PC-3 (cell line): ENCODE data around the gene ZCCHC14. TPM values are rescaled to one million over a fixed set of nuclear protein-coding genes. Genes with fewer than 3 reads are reported as not detected.
A peak's percentile ranks its signal among the peaks of the same experiment; 100 is the strongest.
"Not testable (repeated sequence)": the region's sequence is repeated elsewhere in the genome, so short reads cannot be mapped to it uniquely, and the experiment has no call there.

ENCODE experiments used
- ATAC-seq: fragments of 200-7000 bp; cut with Tn5 transposase; 2 replicates; pipeline ENCODE4 v1.9.1; 2020; ENCODE audit warnings: mild to moderate bottlenecking, moderate library complexity
- BruUV-seq: library from RNA; stranded (reverse); fragments of 400-500 nt; replicated peaks from 2 replicates; lab custom pipeline; 2021; lab: Mats Ljungman, UMichigan
- CTCF ChIA-PET: fragments of 300-600 bp; sonication (Branson Sonifier 250); formaldehyde crosslinking; loops from one replicate; lab custom pipeline; 2022; ENCODE audit warnings: antibody characterized with exemption; lab: Charles Lee
- POLR2A ChIA-PET: fragments of 300-600 bp; sonication (Branson Sonifier 250); formaldehyde crosslinking; loops from one replicate; lab custom pipeline; 2022; ENCODE audit warnings: antibody characterized with exemption; ENCODE audit not compliant: unreplicated experiment; lab: Charles Lee
- DNase-seq: peaks from one replicate; pipeline ENCODE4 v3.0.0-alpha.2; 2015
- H2AFZ ChIP-seq: fragments of 300-600 bp; sonication (generic); 2 replicates; pipeline ENCODE4 v1.6.0; 2016; ENCODE audit warnings: antibody characterized with exemption, low read length
- H3F3A ChIP-seq: fragments of 300-600 bp; sonication (generic); one replicate; pipeline ENCODE4 v1.6.0; 2017; ENCODE audit warnings: antibody characterized with exemption, low read length, control low read depth, mild to moderate bottlenecking; ENCODE audit not compliant: unreplicated experiment
- H3K27ac ChIP-seq: fragments of 300-600 bp; sonication (generic); 2 replicates; pipeline ENCODE4 v1.5.1; 2016; ENCODE audit warnings: mild to moderate bottlenecking, low read length
- H3K27me3 ChIP-seq: fragments of 300-600 bp; sonication (generic); 2 replicates; pipeline ENCODE4 v1.6.1; 2016; ENCODE audit warnings: low read length, mixed read lengths
- H3K36me3 ChIP-seq: fragments of 300-600 bp; sonication (generic); 2 replicates; pipeline ENCODE4 v1.6.1; 2016; ENCODE audit warnings: low read depth, mixed run types, low read length, mixed read lengths
- H3K4me1 ChIP-seq: fragments of 300-600 bp; sonication (generic); 2 replicates; pipeline ENCODE4 v1.5.1; 2016; ENCODE audit warnings: low read length; ENCODE audit not compliant: insufficient read depth
- H3K4me2 ChIP-seq: fragments of 300-600 bp; sonication (generic); 2 replicates; pipeline ENCODE4 v1.6.0; 2016; ENCODE audit warnings: low read length
- H3K4me3 ChIP-seq: fragments of 300-600 bp; sonication (generic); 2 replicates; pipeline ENCODE4 v1.5.1; 2016; ENCODE audit warnings: mild to moderate bottlenecking, low read length, mixed read lengths
- H3K79me2 ChIP-seq: fragments of 300-600 bp; sonication (generic); 2 replicates; pipeline ENCODE4 v1.6.1; 2017; ENCODE audit warnings: low read length, mixed read lengths
- H3K9ac ChIP-seq: fragments of 300-600 bp; sonication (generic); 2 replicates; pipeline ENCODE4 v1.6.0; 2016; ENCODE audit warnings: mild to moderate bottlenecking, low read length
- H3K9me2 ChIP-seq: fragments of 300-600 bp; sonication (generic); replicated peaks from 2 replicates; pipeline ENCODE4 v1.6.1; 2016; ENCODE audit warnings: mixed run types, low read length, mixed read lengths
- H3K9me3 ChIP-seq: fragments of 300-600 bp; sonication (generic); 2 replicates; pipeline ENCODE4 v1.6.1; 2016; ENCODE audit warnings: low read length, mixed read lengths
- H4K20me1 ChIP-seq: fragments of 300-600 bp; sonication (generic); 2 replicates; pipeline ENCODE4 v1.6.1; 2016; ENCODE audit warnings: low read length, mixed read lengths
- CTCF ChIP-seq: fragments of 300-600 bp; sonication (generic); conservative IDR thresholded peaks from 2 replicates; pipeline ENCODE4 v1.5.1; 2017; ENCODE audit warnings: antibody characterized with exemption, low read depth, mild to moderate bottlenecking, low read length
- EZH2 ChIP-seq: fragments of 300-600 bp; sonication (generic); IDR thresholded peaks from one replicate; pipeline ENCODE4 v1.6.1; 2017; ENCODE audit warnings: antibody characterized with exemption, mild to moderate bottlenecking, low read length; ENCODE audit not compliant: unreplicated experiment
- EZH2phosphoT487 ChIP-seq: fragments of 300-600 bp; sonication (generic); IDR thresholded peaks from 2 replicates; pipeline ENCODE4 v1.6.1; 2018; ENCODE audit warnings: mild to moderate bottlenecking, antibody characterized with exemption, low read length, borderline replicate concordance
- intact Hi-C: fragments of 100-400 bp; cut with micrococcal nuclease; formaldehyde crosslinking; loops from 2 replicates; pipeline ENCODE4 v1.9.0; 2023
- total RNA-seq: library from RNA; depleted of rRNA; stranded (reverse); fragments of >200 nt; gene quantifications from 2 replicates; pipeline ENCODE4 v1.2.3, GENCODE V29; 2014

ZCCHC14 gene
- total RNA-seq, 1 experiment from 2014 or later, result 5.3 TPM

GRCh38 chr16:87388818-87389134 is 104.0 kb downstream of the ZCCHC14 start:
- no peaks in the 10 kb centered on the region for H3K9me2 ChIP-seq
- no peak for DNase-seq
- peak overlapping the region; percentile 34; the same call in 1 of the 2 replicates for H3K4me3 ChIP-seq
- ATAC-seq, result no peak
- POLR2A ChIA-PET, result no interaction called here
- H3F3A ChIP-seq, result no peaks in the 10 kb centered on the region
- peak overlapping the region; percentile 68 for H3K4me2 ChIP-seq
- H3K27ac ChIP-seq, result peak overlapping the region; percentile 46
- H3K27me3 ChIP-seq, result no peaks in the 10 kb centered on the region
- no peak overlapping the region for H3K9ac ChIP-seq
- H3K36me3 ChIP-seq, result no peaks in the 10 kb centered on the region
- no peak overlapping the region for H2AFZ ChIP-seq
- H3K79me2 ChIP-seq, result peaks cover 11% of the 10 kb centered on the region
- H3K9me3 ChIP-seq, result no peaks in the 10 kb centered on the region
- intact Hi-C loops, result no loop called here
- H3K4me1 ChIP-seq, result peaks cover 24% of the 10 kb centered on the region
- no peak for TF ChIP-seq EZH2phosphoT487
- TF ChIP-seq EZH2, result no peak
- no peak for TF ChIP-seq CTCF
- CTCF ChIA-PET, result no interaction called here
- peaks cover 8% of the 10 kb centered on the region; the same call in 1 of the 2 replicates for H4K20me1 ChIP-seq
- no TSS peak for BruUV-seq

- H4K20me1 ChIP-seq, result peaks cover 2% of the 10 kb centered on the region; the same call in 1 of the 2 replicates
- ATAC-seq (peak; percentile 74), DNase-seq (peak; percentile 96)
- H3K36me3 ChIP-seq, result no peaks in the 10 kb centered on the region
- TF ChIP-seq EZH2phosphoT487 (no peak), CTCF (no peak)
- BruUV-seq, result TSS peak; percentile 62
- intact Hi-C loops, result no loop called here
- peaks cover 5% of the 10 kb centered on the region for H3K79me2 ChIP-seq
- H3K27ac ChIP-seq, result peak overlapping the region; percentile 51
- H3K9me3 ChIP-seq, result no peaks in the 10 kb centered on the region
- H3K9me2 ChIP-seq, result no peaks in the 10 kb centered on the region
- ChIA-PET POLR2A (no interaction called here), CTCF (no interaction called here)
- H2AFZ ChIP-seq, result peak overlapping the region; percentile 75
- no peaks in the 10 kb centered on the region for H3K27me3 ChIP-seq
- peaks cover 20% of the 10 kb centered on the region for H3K4me1 ChIP-seq
- H3F3A ChIP-seq, result no peaks in the 10 kb centered on the region
- peak overlapping the region; percentile 86 for H3K4me2 ChIP-seq
- H3K4me3 ChIP-seq, result peak overlapping the region; percentile 51; the same call in 1 of the 2 replicates
- H3K9ac ChIP-seq, result no peak overlapping the region
Observed at GRCh38 chr16:87387942-87388817, 104.6 kb downstream of the ZCCHC14 start.

- CTCF ChIA-PET, H3K9ac ChIP-seq, intact Hi-C loops, DNase-seq, H2AFZ ChIP-seq, H3K27ac ChIP-seq, H3K36me3 ChIP-seq, POLR2A ChIA-PET, H3K27me3 ChIP-seq, H3K4me2 ChIP-seq, H3F3A ChIP-seq, ATAC-seq, H3K9me3 ChIP-seq, H3K4me3 ChIP-seq, H3K9me2 ChIP-seq, BruUV-seq: not testable (repeated sequence)
- H3K79me2 ChIP-seq, result peaks cover 33% of the 10 kb centered on the region
- peaks cover 19% of the 10 kb centered on the region; the same call in 1 of the 2 replicates for H4K20me1 ChIP-seq
- H3K4me1 ChIP-seq, result peaks cover 27% of the 10 kb centered on the region
Observed at GRCh38 chr16:87384875-87385167, 108.0 kb downstream of the ZCCHC14 start.
